SW 1271 (cell line): ENCODE data around the gene MET.
A peak's percentile ranks its signal among the peaks of the same experiment; 100 is the strongest.
"Not testable (repeated sequence)": the region's sequence is repeated elsewhere in the genome, so short reads cannot be mapped to it uniquely, and the experiment has no call there.

ENCODE experiments used
- DNase-seq, 2 experiments: peaks; one replicate each; lab custom pipeline; 2025; lab: John Stamatoyannopoulos, UW

MET gene

DNA sequence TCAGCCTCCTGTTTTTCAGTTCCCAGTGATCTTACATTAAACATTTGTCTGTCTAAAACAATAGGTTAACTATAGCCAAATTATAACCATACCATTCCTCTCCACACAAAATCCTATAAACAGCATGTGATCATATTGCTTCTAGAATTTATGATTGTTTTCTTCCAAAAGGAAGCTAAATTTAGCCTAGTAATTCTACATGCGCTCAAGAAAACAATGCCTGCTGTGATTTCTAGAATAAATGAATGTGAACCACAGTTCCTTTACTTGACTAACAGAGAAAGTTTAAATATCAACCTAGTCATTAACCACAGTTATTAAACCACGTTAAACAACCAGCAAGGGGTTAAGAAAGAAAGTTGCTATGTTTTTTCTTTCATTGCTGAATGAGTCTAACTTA lies 26.4 kb downstream of the MET start:
- no peak for DNase-seq

DNA sequence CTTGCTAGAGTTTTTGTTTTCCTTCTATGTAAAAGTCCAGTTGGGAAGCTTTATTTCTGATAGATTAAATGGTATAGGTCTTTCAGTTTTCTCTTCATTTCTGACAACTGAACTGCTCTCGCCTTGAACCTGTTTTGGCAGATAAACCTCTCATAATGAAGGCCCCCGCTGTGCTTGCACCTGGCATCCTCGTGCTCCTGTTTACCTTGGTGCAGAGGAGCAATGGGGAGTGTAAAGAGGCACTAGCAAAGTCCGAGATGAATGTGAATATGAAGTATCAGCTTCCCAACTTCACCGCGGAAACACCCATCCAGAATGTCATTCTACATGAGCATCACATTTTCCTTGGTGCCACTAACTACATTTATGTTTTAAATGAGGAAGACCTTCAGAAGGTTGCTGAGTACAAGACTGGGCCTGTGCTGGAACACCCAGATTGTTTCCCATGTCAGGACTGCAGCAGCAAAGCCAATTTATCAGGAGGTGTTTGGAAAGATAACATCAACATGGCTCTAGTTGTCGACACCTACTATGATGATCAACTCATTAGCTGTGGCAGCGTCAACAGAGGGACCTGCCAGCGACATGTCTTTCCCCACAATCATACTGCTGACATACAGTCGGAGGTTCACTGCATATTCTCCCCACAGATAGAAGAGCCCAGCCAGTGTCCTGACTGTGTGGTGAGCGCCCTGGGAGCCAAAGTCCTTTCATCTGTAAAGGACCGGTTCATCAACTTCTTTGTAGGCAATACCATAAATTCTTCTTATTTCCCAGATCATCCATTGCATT lies 27.1 kb downstream of the MET start:
- no peak for DNase-seq

DNA sequence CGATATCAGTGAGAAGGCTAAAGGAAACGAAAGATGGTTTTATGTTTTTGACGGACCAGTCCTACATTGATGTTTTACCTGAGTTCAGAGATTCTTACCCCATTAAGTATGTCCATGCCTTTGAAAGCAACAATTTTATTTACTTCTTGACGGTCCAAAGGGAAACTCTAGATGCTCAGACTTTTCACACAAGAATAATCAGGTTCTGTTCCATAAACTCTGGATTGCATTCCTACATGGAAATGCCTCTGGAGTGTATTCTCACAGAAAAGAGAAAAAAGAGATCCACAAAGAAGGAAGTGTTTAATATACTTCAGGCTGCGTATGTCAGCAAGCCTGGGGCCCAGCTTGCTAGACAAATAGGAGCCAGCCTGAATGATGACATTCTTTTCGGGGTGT lies 27.7 kb downstream of the MET start:
- DNase-seq: no peak

DNA sequence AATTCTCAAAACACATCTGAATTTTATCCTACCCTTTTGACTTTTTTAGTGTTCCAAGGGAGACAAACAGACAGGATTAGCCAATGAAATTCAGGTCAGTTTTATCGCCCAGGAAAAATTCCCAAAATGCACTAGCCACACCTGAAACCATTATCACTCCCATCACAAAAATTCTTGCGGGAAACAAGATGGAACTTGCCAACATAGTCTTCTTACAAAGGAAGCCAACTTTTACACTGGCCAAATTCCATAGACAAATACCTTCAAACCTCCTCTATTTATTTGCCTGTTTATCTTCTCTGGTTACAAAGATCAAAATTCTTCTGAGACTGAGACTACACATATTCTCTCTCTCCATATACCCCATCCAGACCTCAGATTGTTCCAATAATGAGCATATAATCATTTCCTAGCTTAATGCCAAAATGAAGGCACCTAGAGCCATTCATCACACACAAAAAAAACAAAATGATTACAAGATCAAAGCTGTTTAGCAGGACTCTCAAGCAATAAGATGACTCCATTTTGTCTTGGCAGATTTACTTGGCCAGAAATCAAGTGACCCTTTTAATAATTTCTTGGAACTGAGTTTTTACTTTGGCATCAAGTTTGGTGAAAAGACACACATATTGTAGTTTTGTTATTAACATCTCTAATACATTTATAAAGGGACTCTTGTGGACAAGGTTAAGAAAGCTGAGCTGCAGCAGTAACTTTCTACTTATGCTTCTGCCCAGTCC lies 30.2 kb downstream of the MET start:
- no peak for DNase-seq

DNA sequence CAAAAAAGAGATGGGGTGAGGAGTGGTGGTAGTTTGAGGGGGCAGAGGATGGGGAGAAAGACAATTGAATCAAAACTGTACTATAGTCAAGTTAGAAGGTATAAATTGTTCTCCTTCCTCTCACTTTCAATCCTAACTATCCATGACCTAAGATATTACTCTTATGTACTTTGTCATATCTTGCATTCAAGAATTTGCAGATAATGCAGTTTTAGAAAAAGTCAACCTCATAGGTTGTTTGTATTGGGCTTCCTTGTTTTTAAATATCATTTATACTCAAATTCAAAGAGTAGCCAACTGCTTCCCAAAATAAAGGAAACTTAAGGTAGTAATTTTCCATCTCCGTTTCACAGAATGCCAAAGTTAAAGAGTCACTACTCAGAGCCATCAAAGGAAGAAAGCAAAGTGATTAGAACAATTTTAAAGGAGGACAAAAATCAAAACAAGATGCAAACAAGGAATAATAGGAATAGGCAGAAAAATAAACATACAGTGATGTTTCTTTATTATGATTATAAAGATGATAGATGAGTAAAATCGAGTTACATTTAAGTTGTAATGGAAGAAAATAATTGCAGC lies 32.7 kb downstream of the MET start:
- DNase-seq: no peak

DNA sequence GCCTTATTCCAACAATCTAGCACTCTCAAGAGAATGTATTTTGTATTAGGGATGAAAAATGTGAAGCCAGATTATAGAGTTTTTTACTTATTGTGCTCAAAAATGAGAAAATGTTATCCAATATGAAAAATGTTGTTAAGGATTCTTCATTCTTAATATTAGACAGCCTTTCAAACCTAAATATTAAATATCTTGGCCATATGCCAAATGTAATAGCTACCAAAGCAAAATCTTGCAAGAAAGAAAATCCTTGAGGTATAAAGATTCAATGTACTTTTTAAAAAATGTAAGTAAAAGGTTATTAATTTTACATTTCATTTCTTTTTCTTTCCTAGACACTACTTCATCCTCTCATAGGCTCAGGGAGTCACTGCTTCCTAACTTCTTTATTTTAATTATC lies 33.4 kb downstream of the MET start:
- no peak for DNase-seq

DNA sequence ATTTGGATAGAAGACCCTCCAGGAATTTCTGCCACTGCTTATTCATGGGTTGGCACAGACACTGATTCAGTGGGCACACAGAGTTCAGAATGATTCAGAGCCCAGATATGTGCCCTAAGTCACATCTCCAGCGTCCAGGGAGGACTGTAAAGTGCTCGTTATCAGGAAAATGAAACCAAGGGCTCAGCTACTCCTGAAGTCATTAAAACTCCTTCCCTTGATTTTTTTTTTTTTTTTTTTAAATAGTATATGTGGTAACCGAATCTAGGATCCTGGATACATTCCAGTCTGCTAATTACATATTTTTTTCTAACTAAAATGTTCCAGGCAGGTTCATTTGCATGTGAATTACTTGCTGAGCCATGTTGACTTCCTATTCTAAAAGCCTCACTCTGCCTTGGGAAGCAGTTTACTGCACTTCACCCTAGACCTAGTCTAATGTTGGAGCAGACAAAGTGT lies 34.7 kb downstream of the MET start:
- DNase-seq: peak; percentile 55 to 90

DNA sequence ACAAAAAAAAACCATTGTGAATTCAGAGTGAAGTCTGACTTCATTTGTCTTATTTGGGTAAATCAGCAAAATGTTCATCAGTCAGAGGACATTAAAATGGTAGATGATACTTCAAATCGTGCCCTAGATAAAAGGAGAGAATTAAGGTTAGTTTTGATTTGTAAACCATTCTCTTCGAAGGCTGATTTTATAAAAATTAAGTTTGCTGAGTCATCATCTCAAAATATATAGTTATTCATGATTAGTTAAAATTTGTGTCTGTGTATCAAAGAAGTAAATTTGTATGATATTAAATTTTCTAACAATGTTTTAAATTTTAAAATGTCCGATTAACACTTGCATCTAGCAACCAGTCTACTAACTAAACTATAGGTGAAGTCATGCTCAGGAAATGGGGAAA lies 35.3 kb downstream of the MET start:
- no peak for DNase-seq

DNA sequence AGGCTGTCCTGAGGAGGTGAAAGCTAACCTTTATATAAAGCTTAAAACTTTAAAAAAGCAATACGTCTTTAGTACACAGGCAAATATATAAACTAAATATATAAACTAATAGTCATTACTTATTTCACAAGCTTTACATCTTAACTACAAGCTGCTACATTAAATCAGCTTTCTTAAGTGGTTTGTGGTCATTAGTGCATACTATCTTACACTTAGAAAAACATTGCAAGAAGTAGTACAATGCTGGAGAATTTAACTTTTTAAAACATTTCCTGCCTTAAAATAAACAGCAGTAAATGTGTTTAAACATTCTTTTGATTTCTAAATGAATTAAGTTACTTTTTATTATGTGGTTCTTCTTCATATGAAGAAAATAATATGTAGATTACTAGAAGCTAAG lies 36.3 kb downstream of the MET start:
- no peak for DNase-seq

DNA sequence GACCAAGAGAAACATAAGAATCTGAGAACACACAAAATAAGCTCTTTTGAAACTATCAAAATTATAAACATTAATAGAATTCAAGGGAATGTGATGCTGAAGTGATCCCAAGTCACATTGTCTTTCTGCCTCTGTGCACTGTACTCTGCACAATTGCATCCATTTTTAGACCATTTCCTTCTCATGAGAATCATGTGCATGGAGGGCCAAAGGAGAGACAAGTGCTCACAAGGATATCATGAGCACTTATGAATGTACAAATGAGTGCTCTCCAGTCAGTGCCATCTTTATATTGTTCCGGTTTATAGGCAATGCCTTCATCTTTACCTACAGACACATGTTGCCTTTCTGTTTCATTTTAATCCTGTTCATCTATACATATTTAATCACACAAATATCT lies 36.9 kb downstream of the MET start:
- no peak for DNase-seq

DNA sequence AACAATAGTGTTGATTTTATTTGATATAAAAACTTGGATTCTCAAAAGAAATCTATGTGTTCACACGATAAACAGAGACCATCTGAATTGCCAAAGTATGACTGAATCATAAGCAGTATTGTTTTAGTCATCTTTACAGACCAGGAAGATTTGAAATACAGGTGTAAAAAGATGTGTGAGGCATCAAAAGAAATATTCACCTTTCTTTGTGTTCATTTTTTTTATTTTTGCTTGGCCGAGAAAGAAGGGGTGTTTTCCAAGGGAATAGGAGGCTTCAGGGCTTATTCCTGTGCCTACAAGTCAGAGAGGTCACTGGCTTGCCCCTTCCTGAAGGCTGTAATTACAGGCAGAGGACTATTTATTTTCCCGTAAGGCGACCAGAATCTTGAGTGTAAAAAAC lies 37.3 kb downstream of the MET start:
- no peak for DNase-seq

DNA sequence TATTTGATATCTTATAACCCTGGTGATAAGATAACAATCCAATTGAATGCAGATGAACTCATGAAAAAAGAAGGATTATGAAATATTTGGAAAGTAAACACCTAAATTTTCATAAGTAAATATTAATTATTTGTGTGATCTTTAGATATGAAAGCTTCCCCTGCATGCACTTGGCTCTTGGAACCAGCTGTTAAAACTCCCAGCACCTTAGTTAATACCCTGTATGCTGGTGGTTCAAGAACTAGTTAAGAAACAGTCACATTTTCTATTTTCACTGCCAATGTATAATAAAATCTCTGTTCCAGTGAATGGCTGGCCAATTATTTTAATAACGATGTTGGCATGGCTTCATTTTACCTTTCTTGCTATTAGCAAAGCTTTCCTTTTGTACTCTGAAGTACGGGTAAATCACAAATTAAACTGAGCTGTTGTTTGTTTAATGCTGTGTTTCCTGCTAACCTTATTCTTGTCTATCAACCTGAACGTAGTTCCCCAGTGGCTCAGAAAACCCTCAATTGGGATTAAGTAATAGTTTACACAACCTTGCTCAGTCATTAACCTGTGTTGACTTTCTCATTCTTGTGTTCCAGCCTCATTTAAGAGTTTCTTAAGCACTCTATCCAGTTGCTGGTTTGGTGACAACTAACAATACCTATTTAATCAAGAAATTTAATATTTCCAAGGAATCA lies 38.9 kb downstream of the MET start:
- DNase-seq: no peak

DNA sequence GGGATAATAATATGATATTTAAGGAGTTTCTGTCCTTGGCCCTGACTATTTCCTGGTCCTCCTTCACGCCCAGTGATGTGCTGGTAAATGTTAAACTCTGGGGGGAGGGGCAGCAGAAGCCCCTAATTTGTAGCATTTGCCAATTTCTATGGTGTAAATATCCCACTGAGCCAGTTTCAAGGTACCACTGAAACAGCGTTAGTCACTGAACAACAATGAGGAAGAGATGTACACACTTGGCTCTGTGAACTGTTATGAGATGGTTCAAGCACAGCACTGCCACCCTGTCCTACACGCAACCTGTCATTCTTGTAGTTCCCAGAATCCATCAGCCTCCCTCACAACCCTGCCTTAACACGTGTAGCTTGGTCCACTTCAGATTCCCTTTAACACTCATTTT lies 39.8 kb downstream of the MET start:
- DNase-seq: no peak

DNA sequence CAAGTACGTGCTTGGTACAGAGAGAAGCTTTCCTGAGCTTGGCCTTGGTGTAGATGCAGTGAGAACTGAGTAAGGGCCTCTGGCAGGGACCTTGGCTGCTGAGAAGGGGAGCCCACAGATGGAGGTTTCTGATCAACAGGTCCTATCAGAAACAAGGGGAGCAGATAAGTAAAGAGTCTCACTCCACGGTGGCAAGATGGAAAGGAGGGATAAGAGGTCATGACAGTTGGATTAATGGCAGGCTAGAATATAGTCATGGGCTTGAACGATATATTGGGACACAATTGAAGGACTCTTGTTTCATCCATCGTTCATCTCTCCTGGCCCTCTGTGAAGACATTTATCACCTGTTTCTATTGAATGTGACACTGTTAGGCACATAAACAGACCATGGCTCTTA lies 41.5 kb downstream of the MET start:
- DNase-seq: no peak

DNA sequence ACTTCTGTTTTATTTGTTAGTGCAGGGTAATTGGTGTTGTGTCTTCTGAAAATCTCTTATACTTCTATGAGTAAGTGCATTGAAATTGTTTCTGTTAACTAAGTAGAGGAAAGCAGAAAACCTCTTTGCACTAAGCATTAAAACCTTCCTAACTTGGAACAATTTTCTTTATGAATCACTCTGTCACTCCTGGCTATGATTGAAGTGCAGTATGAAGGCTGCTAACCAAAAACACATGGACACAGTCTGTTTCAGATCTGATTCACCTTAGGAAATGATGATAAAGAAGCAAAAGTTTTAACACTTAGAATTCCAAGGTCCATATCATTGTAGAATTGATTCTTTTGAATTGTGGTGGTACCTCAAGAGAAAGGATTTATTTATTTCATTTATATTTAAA lies 41.9 kb downstream of the MET start:
- DNase-seq: no peak

DNA sequence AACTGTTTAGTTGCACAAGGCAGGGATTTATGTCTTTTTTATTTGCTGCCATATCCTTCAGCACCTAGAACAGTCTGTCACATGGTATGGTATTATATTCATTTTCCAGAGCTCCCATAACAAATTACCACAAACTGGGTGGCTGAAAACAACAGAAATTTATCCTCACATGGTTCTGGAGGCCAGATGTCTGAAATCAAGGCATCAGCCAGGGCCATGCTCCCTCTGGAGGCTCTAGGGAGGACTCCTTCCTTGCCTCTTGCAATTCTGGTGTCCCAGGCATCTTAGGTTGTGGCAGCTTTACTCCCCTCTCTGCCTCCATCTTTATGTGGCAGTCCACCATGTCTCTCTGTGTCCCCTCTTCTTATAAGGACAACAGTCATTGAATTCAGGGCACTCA lies 43.1 kb downstream of the MET start:
- DNase-seq: peak in 1 of 2 experiments; percentile 17

DNA sequence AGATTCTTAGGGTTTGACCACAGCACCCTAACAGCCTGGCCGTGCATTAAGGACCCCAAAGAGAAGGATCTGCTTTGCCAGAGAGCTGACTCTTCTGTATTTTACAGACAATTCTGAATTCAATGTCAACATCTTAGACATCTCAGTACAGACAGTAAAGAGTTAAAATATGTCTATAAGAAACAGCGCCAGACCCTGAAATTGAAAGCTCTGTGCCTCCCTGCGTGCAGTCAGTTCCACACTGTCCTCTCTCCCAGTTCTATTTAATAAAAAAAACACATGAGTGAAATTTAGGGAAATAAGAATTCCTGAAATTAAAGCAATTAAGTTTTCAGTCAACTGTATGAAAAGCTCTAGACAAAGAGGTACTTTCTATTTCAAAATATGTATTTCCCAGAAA lies 45.1 kb downstream of the MET start:
- DNase-seq: no peak

DNA sequence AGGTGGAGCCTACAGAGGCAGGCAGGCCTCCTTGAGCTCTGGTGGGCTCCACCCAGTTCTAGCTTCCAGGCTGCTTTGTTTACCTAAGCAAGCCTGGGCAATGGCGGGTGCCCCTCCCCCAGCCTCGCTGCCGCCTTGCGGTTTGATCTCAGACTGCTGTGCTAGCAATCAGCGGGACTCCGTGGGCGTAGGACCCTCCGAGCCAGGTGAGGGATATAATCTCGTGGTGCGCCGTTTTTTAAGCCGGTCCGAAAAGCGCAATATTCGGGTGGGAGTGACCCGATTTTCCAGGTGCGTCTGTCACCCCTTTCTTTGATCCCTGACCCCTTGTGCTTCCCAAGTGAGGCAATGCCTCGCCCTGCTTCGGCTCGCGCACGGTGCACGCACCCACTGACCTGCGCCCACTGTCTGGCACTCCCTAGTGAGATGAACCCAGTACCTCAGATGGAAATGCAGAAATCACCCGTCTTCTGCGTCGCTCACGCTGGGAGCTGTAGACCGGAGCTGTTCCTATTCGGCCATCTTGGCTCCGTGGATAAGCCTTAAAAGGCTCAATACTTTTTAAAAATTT lies 52.0 kb downstream of the MET start:
- DNase-seq: not testable (repeated sequence)

DNA sequence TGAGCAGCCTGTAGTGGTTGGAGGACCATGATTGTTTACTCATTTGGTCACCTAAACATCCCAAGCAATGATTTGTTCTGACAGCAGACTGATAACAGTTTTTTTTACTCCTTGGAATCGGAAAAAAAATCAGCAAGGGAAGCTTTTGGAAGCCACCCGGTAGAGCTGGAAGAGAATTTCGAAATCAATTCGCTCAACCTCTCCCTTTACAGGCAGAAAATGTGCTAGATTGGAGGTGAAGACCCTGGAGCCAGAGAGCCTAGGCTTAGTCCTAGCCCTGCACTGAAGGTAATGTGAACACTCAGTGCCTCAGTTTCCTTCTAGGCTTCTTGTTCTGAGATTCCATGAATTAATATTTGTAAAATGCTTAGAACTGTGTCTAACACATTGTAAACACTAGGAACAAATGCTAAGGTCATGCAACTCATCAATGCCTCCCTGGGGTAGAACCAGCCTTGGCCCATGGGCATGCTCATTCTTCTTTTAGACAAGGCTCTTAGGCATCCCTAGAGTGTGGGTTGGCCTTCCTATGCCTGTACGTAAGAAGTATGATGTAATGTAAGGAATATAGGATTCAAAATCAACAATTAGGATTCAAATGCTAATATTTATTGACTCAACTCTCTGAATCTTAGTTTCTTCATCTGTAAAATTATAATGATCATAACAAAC lies 52.7 kb downstream of the MET start:
- DNase-seq: no peak

DNA sequence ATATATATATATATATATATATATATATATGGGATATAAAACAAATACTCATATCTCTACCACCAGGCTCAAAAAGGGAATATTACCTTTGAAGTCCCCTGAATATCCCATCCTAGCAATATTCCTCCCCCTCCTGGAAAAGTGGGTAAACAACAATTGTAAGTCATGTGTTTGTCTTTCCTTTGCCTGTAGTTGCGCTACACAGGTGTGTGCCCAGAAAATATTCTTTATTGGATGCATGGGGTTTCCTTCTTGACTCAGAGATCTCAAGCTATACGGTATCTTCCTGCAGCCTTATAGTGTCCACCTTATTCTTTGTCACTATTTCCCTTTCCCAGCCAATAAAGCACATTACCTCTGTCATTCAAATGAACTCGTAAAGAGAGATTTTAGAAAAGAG lies 54.2 kb downstream of the MET start:
- no peak for DNase-seq

DNA sequence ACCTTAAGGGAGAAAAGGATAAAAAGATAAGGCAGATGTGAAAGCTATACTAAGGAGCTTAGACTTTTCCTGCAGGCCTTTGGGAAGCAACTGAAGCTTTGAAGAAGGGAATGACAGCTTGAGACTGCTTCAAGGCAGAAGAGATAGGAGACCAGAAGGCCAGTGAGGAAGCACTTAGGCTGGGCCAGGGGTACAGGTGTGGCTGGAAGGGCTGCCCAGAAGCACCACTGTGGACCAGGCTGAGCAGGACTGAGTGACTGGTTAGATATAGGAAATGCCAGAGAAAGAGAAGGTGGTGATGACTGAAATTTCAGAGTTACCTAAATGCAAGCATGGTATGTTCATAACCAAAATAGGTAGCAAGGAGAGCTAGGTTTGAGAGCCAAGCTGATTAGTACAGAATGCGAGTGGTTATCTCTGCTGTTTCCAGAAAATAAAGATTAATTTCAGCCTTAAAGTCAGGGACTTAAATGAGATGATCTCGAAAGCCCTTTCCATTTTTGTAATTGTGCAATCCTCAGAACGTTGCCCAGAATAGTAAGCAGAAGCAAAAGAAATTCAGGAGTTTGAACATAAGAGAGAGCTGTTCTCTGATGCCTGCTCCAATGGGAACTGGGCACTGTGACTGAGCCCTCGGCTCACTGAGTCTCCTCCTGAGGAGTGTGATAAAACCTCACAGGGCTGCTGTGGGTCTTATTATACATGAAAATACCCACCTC lies 54.9 kb downstream of the MET start:
- DNase-seq: no peak
